GM12874 (cell line): Measurements from ENCODE around the gene C6orf132.

Experiments
- CTCF ChIP-seq: IDR thresholded peaks from 2 replicates; pipeline ENCODE4 v1.5.1; 2011; ENCODE audit warnings: low read depth, mild to moderate bottlenecking, control low read depth, low read length, moderate library complexity; ENCODE audit not compliant: insufficient read depth

C6orf132 gene

GRCh38 chr6:42128460-42129359, 13.7 kb downstream of the C6orf132 start:
- TF ChIP-seq CTCF: no peak

- TF ChIP-seq CTCF: no peak
These were observed 16.8 kb downstream of the C6orf132 start for GRCh38 chr6:42125663-42126062.

DNA sequence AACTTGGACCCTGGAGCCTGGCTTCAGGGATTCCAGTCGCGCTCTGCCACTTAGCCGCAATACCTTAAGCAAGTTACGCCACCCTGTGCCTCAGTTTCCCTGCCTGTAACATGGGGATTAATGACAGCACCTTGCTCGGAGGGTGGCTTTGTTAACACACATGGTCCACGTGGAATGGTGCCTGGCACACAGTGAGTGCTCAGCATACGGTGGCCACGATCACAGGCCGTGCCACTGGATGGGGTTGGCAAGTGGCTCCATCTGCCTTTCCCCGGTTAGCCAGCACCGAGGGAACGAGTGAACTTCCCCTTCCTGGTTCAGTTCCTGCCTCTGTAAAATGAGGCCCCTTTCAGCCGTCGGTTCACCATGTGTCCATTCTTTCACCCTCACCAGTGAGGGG, 17.2 kb downstream of the C6orf132 start:
- TF ChIP-seq CTCF: no peak

GRCh38 chr6:42124223-42124836, 18.1 kb downstream of the C6orf132 start:
- no peak for TF ChIP-seq CTCF

DNA sequence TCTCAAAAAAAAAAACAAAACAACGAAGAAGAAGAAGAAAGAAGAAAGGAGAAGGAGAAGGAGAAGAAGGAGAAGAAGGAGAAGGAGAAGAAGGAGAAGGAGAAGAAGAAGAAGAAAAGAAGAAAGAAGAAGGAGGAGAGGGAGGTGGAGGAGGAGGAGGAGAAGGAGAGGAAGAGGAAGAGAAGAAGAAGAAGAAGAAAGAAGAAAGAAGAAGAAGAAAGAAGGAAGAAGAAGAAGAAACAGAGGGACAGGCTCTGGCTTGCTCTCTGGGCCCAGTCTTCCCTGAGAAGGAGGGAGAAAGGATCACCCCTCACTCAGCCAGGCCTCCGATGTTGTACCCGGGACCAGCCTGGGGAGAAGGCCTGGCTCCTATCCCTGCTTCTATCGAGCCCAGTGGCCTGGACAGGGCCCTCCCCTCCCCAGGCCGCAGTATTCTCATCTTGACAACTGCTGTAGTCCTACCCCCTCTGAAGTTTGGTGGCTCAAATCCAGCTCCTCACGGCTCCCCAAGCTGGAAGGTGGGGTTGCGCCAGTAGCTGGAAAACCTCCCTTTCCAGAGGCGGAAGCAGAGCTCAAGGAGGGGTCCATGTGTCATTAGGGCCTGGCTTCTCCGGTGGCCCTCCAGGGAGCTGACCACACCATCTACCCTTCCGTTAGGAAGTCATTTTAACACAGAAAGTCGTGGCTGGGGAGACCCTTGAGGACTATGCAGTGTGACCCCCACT, 18.9 kb downstream of the C6orf132 start:
- TF ChIP-seq CTCF: no peak

DNA sequence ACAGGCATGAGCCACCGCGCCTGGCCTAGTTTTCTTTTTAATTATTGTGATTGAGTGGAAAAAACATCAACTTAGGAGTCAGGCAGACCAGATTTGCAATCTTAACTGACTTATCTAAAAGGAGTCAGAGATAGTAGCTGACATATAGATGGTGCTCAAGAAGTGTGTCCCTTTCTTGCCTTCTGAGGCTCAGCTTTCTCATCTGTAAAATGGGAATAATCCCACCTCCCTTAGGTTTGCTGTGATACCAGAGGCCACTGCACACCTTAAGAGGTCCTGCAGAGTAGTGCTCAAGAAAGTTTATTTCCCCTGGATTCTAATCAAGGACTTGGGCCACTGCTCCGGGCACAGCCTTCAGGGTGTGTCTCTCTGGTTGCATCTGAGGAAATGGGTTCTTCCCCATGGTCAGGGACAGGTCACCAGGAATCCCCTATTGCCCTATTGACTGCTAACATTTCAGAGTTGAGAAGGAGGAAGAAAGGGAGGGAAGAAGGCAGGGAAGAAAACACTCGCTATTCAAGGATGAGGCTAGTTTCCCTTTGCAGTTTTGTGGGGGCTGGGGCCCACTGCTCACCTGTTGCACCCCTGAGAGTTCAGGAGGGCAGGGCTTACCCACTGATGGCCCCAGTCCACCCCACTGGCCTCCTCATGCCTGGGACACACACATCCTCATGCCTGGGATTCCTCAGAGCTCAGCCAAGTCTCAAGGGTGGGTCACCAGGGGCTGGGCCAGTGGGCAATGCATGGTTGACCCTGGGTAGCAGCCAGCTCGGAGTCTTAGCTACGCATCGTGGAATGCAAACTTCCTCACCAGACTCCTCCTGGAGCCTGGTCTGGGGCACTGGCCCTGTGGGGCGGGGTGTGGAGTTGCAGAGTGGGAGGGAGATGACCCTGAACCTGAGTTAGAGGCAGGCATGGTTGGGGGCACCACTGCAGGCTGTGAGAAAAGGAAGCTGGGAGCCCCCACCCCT, 21.2 kb downstream of the C6orf132 start:
- TF ChIP-seq CTCF: no peak
